Measurements from ENCODE around the gene SLC36A1.

Gene SLC36A1

DNA sequence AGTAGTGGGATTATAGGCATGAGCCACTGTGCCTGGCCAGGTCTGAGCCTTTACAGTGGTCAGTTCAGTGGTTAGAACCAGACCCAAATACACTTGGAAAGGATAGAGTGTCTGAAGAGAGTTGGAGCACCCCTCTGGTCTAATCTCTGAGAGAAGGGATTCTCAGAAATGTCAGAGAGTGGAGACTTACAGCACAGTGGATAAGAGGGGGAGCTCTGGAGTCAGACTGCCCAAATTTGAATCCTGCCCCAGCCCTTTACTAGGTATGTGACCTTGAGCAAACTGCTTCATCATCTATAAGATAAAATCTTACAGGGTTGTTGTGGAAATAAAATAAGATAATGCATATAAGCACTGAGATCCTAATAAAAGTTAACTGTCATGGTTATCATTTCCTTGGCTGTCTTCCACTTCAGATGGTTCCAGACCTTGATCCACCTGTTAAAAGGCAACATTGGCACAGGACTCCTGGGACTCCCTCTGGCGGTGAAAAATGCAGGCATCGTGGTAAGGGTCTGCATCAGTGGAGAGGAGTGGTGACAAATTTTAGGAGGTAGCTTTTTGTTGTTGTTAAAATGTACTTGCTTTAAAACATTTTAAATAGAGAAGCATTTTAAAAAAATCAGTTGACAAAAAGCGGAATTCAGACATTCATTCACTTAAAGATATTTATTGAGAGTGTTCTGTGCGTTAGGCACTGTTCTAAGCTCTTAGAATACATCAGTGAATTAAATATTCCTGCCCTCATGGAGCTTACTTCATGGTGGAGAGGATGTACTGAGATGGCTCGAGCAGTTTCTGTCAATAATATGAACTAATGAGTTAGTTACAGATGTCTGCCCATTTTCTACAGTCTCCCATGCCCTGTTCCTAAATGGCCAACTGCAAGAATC lies 16.0 kb downstream of the SLC36A1 start:
- H3K79me2 ChIP-seq (ENCODE audit: insufficient read depth, low read length): no peaks in the 10 kb centered on the region
- H3K9me2 ChIP-seq (ENCODE audit: low read depth, low read length): no peaks in the 10 kb centered on the region
- H3K9me3 ChIP-seq (ENCODE audit: low read length): no peaks in the 10 kb centered on the region
- H4K20me1 ChIP-seq (ENCODE audit: insufficient read depth, low read length): no peaks in the 10 kb centered on the region
- no peak overlapping the region for H3K4me3 ChIP-seq (ENCODE audit: low read depth, low read length, poor library complexity, severe bottlenecking)
- TF ChIP-seq, protein P1, sequence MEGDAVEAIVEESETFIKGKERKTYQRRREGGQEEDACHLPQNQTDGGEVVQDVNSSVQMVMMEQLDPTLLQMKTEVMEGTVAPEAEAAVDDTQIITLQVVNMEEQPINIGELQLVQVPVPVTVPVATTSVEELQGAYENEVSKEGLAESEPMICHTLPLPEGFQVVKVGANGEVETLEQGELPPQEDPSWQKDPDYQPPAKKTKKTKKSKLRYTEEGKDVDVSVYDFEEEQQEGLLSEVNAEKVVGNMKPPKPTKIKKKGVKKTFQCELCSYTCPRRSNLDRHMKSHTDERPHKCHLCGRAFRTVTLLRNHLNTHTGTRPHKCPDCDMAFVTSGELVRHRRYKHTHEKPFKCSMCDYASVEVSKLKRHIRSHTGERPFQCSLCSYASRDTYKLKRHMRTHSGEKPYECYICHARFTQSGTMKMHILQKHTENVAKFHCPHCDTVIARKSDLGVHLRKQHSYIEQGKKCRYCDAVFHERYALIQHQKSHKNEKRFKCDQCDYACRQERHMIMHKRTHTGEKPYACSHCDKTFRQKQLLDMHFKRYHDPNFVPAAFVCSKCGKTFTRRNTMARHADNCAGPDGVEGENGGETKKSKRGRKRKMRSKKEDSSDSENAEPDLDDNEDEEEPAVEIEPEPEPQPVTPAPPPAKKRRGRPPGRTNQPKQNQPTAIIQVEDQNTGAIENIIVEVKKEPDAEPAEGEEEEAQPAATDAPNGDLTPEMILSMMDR (IDR thresholded peaks at IDR 0.05; ENCODE audit: low read length): peak; percentile 53
- TF ChIP-seq EZH2 (IDR thresholded peaks at IDR 0.05; ENCODE audit: borderline replicate concordance, low read length): no peak
- no peaks in the 10 kb centered on the region for H3K4me1 ChIP-seq (ENCODE audit: insufficient read depth, low read length, severe bottlenecking)
- no peak overlapping the region for H3K9ac ChIP-seq (ENCODE audit: low read length)
- H3K4me2 ChIP-seq (ENCODE audit: low read length): no peak overlapping the region
- no peak overlapping the region for H3K27ac ChIP-seq (ENCODE audit: low read depth, low read length, poor library complexity, severe bottlenecking)
- no peaks in the 10 kb centered on the region for H3F3A ChIP-seq (ENCODE audit: insufficient read depth, low read length)
- H3K36me3 ChIP-seq (ENCODE audit: insufficient read depth, low read length): peaks cover 11% of the 10 kb centered on the region; the same call in 1 of the 2 replicates
- H2AFZ ChIP-seq (ENCODE audit: low read length): no peak overlapping the region
- no peaks in the 10 kb centered on the region for H3K27me3 ChIP-seq (ENCODE audit: insufficient read depth, low read length)

DNA sequence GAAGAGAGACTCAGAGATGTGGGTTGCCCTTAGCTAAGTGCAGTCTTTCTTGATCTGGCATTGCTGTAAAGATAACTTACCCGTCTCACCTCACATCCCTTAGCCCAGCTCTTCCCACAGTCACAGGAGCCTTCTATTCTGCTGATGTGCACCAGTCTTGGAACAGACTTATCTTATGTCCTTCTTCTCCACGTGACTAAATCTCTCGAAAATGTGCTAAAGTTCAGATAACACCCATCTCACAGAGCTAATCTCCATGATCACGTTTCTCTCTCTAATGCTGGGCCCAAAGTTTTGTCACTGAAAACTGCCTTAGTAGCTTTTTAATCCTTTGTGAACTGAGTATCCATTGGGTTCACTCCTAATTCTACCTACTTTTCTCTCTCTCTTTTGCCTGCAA lies 16.7 kb downstream of the SLC36A1 start:
- Histone ChIP-seq H3F3A (ENCODE audit: insufficient read depth, low read length) (no peaks in the 10 kb centered on the region), H3K4me1 (ENCODE audit: insufficient read depth, low read length, severe bottlenecking) (no peaks in the 10 kb centered on the region), H3K4me3 (ENCODE audit: low read depth, low read length, poor library complexity, severe bottlenecking) (no peak overlapping the region), H3K27ac (ENCODE audit: low read depth, low read length, poor library complexity, severe bottlenecking) (no peak overlapping the region), H3K27me3 (ENCODE audit: insufficient read depth, low read length) (no peaks in the 10 kb centered on the region), H3K9ac (ENCODE audit: low read length) (no peak overlapping the region), H3K9me2 (ENCODE audit: low read depth, low read length) (no peaks in the 10 kb centered on the region), H3K36me3 (ENCODE audit: insufficient read depth, low read length) (peaks cover 11% of the 10 kb centered on the region; the same call in 1 of the 2 replicates), H3K9me3 (ENCODE audit: low read length) (no peaks in the 10 kb centered on the region), H3K79me2 (ENCODE audit: insufficient read depth, low read length) (no peaks in the 10 kb centered on the region), H4K20me1 (ENCODE audit: insufficient read depth, low read length) (no peaks in the 10 kb centered on the region), H2AFZ (ENCODE audit: low read length) (no peak overlapping the region), H3K4me2 (ENCODE audit: low read length) (no peak overlapping the region)
- no peak for TF ChIP-seq EZH2 (IDR thresholded peaks at IDR 0.05; ENCODE audit: borderline replicate concordance, low read length)
- TF ChIP-seq, protein P1 (IDR thresholded peaks at IDR 0.05; ENCODE audit: low read length): no peak

DNA sequence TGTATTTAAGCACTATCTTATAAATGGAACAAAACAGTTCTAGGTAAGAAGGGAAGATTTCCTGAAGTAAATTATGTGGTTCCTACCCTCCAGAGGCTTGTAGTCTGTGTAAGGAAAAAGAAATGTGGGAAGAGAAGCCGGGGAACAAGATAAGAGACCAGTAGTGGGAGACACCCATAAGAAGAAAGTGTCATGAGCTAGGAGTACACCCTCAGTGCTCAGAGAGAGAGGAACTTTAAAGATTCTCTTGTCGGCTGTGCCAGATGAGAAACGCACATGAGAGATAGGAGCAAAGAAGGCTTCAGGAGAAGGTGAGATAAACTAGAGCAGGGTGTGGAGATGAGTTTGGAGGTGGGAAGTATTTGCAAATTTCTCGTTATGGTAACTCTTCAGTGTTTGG lies 18.1 kb downstream of the SLC36A1 start:
- Histone ChIP-seq H3K36me3 (ENCODE audit: insufficient read depth, low read length) (peaks cover 11% of the 10 kb centered on the region; the same call in 1 of the 2 replicates), H3K27me3 (ENCODE audit: insufficient read depth, low read length) (no peaks in the 10 kb centered on the region), H3F3A (ENCODE audit: insufficient read depth, low read length) (no peaks in the 10 kb centered on the region), H4K20me1 (ENCODE audit: insufficient read depth, low read length) (no peaks in the 10 kb centered on the region), H3K4me3 (ENCODE audit: low read depth, low read length, poor library complexity, severe bottlenecking) (no peak overlapping the region), H3K4me1 (ENCODE audit: insufficient read depth, low read length, severe bottlenecking) (no peaks in the 10 kb centered on the region), H3K9ac (ENCODE audit: low read length) (no peak overlapping the region), H2AFZ (ENCODE audit: low read length) (no peak overlapping the region), H3K9me3 (ENCODE audit: low read length) (no peaks in the 10 kb centered on the region), H3K9me2 (ENCODE audit: low read depth, low read length) (no peaks in the 10 kb centered on the region), H3K27ac (ENCODE audit: low read depth, low read length, poor library complexity, severe bottlenecking) (no peak overlapping the region), H3K79me2 (ENCODE audit: insufficient read depth, low read length) (no peaks in the 10 kb centered on the region), H3K4me2 (ENCODE audit: low read length) (no peak overlapping the region)
- TF ChIP-seq, protein P1 (IDR thresholded peaks at IDR 0.05; ENCODE audit: low read length): no peak
- TF ChIP-seq EZH2 (IDR thresholded peaks at IDR 0.05; ENCODE audit: borderline replicate concordance, low read length): no peak
